Right renal cortex interstitium (tissue), 3 donors: ENCODE results near the gene SRGAP2C. TPM values are rescaled to one million over a fixed set of nuclear protein-coding genes. Genes with fewer than 3 reads are reported as not detected.
"Not testable (repeated sequence)": the region's sequence is repeated elsewhere in the genome, so short reads cannot be mapped to it uniquely, and the experiment has no call there.

Experiments
- DNase-seq, 3 donors: peaks; one replicate each; pipeline ENCODE4 v3.0.0-alpha.2; 2013; ENCODE audit warnings: low read depth in 3 of 3, low spot score in 2 of 3
- polyA plus RNA-seq, 3 donors: library from polyadenylated mRNA; unstranded; fragments of 120-200 nt; gene quantifications; one replicate each; pipeline ENCODE4 v1.2.1, GENCODE V29; 2013; ENCODE audit not compliant: insufficient read length in 3 of 3

The SRGAP2C gene
- polyA plus RNA-seq, 3 donors, result 18.4 to 24.8 (median 22.9) TPM

DNA sequence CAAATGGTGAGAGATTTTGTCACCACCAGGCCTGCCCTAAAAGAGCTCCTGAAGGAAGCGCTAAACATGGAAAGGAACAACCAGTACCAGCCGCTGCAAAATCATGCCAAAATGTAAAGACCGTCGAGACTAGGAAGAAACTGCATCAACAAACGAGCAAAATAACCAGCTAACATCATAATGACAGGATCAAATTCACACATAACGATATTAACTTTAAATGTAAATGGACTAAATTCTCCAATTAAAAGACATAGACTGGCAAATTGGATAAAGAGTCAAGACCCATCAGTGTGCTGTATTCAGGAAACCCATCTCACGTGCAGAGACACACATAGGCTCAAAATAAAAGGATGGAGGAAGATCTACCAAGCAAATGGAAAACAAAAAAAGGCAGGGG is 218.5 kb downstream of the SRGAP2C start:
- DNase-seq, result not testable (repeated sequence)

DNA sequence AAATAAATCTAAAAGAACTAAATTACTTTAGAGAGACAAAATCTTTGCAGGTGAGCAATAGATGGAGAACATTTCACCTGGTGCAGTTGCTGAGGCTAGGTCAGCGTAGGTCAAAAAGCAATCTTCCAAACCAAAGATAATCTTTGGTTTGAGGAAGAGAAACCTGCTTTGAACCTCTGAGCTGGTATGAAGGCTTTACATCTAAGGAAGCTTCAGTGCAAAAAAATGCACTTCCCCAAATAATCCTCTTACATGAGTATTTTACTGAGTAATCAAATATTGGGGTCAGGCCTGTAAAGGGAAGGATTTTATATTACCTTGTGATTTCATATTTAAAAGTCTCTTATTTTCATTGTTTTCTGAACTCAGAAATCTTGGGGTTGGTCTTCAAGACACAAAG is 223.6 kb downstream of the SRGAP2C start:
- no peak for DNase-seq

DNA sequence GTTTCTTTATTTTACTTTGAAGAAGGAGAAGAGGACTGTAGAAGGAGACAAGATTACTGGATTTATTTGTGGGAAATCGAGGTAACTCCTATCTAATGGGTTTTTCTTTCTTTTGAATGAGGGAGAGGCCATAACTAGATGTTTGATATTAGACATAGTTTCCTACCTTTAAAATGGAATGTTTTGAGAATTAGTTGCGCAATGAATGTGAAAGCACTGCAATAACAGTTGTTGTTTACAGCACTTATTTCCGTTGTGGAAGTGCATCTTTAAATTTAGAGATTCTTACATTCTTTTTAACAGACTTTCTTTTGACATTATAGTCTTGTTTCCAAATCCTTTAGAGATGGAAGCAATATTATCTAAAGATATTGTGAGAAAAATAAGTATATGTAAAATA is 229.0 kb downstream of the SRGAP2C start:
- no peak for DNase-seq

DNA sequence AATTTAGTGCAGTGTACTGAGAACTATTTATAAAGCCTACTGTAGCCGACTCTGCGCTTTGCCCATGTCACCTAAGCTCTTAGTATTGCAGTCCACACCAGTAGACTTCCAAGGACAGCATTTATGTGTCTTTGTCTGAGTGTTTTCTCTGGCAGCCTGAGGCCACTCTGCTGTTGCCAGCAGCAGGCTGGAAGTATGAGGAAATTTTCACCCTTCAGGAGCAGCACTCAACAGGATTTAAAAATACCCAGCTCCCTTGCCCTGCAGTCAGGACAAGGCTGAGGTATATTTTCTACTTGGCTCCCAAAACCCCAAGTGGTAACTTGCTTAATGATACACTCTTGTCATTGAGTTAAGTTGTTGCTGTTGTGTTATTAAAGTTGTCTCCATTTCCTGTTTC is 230.1 kb downstream of the SRGAP2C start:
- no peak for DNase-seq

DNA sequence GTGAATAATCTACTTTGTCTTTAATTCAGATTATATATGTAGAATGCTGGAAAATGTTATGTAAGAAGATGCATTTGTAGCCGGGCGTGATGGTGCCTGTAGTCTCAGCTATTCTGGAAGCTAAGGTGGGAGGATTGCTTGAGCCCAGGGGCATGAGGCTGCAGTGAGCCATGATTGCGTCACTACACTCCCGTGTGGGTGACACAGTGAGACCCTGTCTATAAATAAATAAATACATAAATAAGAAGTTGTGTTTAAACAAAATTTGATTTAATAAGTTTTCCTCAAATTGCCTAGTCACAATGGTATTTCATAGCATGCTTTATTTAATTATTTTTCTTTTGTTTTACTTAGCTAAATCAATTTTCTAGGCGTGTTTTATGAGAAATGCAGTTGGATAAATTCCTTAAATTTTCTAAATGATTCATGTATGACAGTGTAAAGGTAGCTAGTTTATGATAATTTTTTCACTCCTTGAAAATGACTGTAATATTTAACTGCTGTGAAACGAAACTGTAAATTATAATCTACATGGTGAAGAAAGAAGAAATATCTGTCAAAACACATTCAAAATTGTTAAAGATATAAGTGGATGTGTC is 232.6 kb downstream of the SRGAP2C start:
- DNase-seq, result no peak

DNA sequence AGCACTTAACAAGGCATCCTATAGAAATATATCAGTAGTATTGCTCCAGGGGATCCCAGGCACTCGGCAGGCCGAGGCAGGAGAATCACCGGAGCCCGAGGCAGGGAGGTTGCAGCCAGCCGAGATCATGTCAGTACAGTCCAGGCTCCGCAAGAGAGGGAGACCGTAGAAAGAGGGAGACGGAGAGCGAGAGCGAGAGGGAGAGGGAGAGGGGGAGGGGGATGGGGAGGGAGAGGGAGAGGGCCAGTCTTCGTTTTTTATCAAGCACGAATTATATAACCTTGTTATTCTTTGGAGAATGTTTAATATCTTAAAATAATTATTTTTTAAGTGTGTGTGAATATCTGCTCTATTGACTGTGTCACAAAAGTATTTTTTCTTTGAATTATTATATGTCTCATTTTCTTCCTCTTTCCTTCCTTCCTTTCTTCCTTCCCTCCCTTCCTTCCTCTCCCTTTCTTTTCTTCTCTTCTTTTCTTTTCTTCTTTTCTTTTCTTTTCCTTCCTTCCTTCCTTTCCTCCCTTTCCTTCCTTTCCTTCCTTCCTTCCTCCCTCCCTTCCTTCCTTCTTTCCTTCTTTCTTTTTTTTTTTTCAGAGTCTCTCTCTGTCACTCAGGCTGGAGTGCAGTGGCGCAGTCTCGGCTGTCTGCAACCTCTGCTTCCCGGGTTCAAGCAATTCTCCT is 233.7 kb downstream of the SRGAP2C start:
- DNase-seq, result no peak

DNA sequence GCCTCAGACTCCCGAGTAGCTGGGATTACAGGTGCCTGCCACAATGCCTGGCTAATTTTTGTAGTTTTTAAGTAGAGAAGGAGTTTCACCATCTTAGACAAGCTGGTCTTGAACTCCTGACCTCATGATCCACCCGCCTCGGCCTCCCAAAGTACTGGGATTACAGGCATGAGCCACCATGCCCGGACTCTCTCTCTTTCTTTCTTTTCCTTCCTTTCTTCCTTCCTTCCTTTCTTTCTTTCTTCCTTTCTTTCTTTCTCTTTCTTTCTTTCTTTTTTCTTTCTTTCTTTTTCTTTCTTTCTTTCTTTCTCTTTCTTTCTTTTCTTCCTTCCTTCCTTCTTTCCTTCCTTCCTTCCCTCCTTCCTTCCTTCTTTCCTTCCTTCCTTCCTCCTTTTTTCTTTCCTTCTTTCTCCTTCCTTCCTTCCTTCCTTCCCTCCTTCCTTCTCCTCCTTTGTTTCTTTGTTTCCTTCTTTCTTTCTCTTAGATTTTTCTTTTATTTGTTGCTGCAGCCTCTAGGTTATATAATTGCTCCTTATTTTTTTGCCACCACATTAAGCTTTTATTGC is 234.4 kb downstream of the SRGAP2C start:
- DNase-seq, result not testable (repeated sequence)

DNA sequence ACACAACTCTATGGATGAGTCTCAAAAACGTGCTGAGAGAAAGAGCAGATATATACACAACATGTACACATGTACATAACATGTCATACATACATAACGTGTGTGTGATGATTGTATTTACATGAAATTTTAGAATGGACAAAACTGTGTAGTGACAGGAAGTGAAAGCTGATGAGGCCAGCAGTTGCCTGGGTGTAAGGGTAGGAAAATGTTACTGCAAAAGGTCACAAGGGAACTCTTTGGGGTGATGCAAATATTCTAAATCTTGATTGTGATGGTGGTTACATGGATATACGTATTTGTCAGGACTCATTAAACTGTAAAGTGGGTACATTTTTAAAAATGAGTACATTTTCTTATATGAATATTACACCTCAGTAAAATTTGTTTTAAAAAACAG is 236.7 kb downstream of the SRGAP2C start:
- DNase-seq, result not testable (repeated sequence)

DNA sequence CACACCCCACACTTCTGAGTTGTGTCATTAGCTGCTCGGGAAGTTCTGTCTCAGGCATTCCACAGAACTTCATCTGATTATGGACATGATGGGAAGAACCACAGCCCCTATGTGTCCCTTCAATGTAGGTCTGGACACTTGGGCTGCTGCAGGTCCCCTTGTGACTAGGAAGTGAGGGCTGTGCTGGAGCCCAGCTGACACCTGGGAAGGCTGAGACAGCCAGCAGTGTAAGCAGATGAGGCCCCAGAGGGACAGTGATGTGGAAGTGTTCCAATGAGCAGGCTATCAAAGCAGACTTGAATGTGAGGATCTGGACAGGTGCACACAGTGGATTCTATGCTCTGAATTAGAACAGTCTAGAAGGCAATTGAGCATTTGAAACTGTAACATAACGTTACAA is 239.2 kb downstream of the SRGAP2C start:
- not testable (repeated sequence) for DNase-seq

DNA sequence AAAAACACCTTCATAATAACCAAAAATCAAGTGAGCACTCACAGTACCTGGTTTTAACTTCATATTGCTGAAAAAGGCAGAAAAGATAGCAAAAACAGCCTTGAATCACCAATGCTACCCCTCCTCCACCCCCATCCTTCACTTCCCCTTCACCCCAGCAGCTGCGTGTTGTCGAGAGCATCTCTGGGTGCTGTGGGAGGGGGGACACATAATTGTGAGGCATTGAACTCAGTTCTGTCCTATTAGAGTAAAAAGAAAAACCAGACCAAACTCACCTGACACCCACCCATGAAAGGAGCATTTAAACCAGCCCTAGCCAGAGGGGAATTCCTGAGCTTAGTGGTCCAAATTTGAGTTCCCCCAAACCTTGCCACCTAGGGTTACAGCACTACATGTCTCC is 248.7 kb downstream of the SRGAP2C start:
- not testable (repeated sequence) for DNase-seq

DNA sequence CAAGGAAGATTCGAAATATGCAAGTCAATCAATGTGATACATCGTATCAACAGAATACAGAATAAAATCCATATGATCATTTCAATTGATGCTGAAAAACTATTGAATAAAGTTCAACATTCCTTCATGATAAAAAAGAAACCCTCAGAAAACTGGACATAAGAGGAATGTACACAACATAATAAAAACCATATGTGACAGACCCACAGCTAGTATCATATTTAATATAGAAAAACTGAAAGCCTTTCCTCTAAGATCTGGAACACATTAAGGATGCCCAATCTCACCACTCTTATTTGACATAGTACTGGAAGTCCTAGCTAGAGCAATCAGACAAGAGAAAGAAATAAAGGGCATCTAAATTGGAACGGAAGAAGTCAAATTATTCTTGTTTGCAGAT is 254.1 kb downstream of the SRGAP2C start:
- DNase-seq, result not testable (repeated sequence)

DNA sequence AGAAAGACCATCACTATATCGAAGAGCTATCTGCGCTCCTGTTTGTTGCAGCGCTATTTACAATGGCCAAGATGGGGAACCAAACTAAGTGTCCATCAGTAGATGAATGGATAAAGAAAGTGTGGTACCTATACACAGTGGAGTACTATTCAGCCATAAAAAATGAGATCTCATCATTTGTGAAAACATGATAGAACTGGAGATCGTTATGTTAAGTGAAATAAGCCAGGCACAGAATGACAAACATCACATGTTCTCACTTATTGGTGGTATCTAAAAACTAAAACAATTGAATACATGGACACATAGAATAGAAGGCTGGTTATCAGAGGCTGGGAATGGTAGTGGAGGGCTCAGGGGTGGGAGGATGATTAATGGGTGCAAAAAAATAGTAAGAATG is 256.2 kb downstream of the SRGAP2C start:
- no peak for DNase-seq

Other genes starting within 250 kb of the SRGAP2C start
- gene FAM72B, start 635 bp upstream of the SRGAP2C start, polyA plus RNA-seq, result 1 to 10 TPM; 3.8 to 6.1 (median 4.3) TPM